ENCODE measurements around the gene ANO4. TPM values are rescaled to one million over a fixed set of nuclear protein-coding genes. Genes with fewer than 3 reads are reported as not detected.
"Not testable (repeated sequence)": the region's sequence is repeated elsewhere in the genome, so short reads cannot be mapped to it uniquely, and the experiment has no call there.

ANO4 gene
- total RNA-seq, 1 donor from 2014 or later = not detected

GRCh38 chr12:100927826-100928225 is 133.2 kb downstream of the ANO4 start:
- Mint-ChIP-seq H3K36me3 (ENCODE audit: low read depth) (no peaks in the 10 kb centered on the region), H3K27ac (no peak overlapping the region), H3K4me1 (no peaks in the 10 kb centered on the region), H3K27me3 (no peaks in the 10 kb centered on the region), H3K9me3 (peaks cover 3% of the 10 kb centered on the region), H3K4me3 (no peak overlapping the region)
- ATAC-seq (ENCODE audit: low read depth) (no peak), DNase-seq (no peak)
- intact Hi-C loops (cut with micrococcal nuclease) = no loop called here
- ChIA-PET CTCF (no interaction called here), POLR2A (no interaction called here)
- TF ChIP-seq CTCF (IDR thresholded peaks at IDR 0.05) = no peak

DNA sequence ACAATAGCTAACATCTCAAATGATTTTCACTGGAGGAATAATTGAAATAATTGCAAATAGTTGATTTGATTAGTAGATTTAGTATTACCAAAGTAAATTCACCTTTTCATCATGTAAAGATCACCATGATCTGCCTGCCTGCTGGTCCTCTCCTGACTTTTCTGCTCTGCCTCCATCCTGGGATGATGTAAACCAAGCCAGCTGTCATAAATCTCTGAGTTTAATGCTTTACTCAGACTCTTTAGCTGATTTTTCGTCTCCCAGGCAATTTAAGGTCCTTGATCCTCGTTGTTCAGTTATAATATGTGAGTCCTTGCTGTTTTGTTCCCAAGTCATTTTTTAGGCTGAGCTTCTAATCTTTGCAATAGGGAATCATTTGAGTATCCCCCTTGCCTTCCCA is 138.0 kb downstream of the ANO4 start:
- Mint-ChIP-seq H3K27ac (no peak overlapping the region), H3K36me3 (ENCODE audit: low read depth) (no peaks in the 10 kb centered on the region), H3K4me3 (no peak overlapping the region), H3K4me1 (no peaks in the 10 kb centered on the region), H3K9me3 (peaks cover 5% of the 10 kb centered on the region), H3K27me3 (no peaks in the 10 kb centered on the region)
- DNase-seq (no peak), ATAC-seq (ENCODE audit: low read depth) (no peak)
- ChIA-PET POLR2A (no interaction called here), CTCF (no interaction called here)
- TF ChIP-seq CTCF (IDR thresholded peaks at IDR 0.05) = no peak
- intact Hi-C loops (cut with micrococcal nuclease) = no loop called here

DNA sequence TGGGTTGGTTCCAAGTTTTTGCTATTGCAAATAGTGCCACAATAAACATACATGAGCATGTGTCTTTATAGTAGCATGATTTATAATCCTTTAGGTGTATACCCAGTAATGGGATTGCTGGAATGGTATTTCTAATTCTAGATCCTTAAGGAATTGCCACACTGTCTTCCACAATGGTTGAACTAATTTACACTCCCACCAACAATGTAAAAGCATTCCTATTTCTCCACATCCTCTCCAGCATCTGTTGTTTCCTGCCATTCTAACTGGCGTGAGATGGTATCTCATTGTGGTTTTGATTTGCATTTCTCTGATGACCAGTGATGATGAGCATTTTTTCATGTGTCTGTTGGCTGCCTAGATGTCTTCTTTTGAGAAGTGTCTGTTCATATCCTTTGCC is 139.0 kb downstream of the ANO4 start:
- H3K4me1 Mint-ChIP-seq; ATAC-seq (ENCODE audit: low read depth); DNase-seq; POLR2A ChIA-PET; H3K27ac Mint-ChIP-seq; H3K4me3 Mint-ChIP-seq; CTCF ChIA-PET; H3K9me3 Mint-ChIP-seq; intact Hi-C loops (cut with micrococcal nuclease); H3K27me3 Mint-ChIP-seq; H3K36me3 Mint-ChIP-seq (ENCODE audit: low read depth): not testable (repeated sequence)

DNA sequence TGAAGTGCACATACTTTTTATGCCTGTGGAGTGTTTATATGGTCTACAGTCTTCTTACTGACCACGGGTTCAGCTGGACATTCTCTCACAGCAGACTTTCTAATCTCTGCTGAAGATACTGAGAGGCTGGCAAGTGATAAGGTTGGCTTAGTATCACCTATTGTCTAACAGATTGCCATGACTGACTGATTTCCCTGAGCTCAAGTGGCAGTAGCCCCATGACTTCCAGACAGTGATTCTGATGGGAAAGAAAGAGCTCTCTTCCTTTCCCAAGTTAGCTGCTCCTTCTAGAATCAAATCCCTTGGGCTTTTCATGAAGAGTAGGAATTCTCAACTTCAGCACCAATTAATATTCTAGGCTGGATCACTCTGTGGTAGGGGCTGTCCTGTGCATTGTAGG is 141.4 kb downstream of the ANO4 start:
- H3K9me3 Mint-ChIP-seq = peaks cover 5% of the 10 kb centered on the region
- ChIA-PET POLR2A (no interaction called here), CTCF (no interaction called here)
- intact Hi-C loops (cut with micrococcal nuclease) = no loop called here
- H3K27me3 Mint-ChIP-seq = no peaks in the 10 kb centered on the region
- no peaks in the 10 kb centered on the region for H3K36me3 Mint-ChIP-seq (ENCODE audit: low read depth)
- no peak for TF ChIP-seq CTCF (IDR thresholded peaks at IDR 0.05)
- H3K4me3 Mint-ChIP-seq = no peak overlapping the region
- DNase-seq (no peak), ATAC-seq (ENCODE audit: low read depth) (no peak)
- no peaks in the 10 kb centered on the region for H3K4me1 Mint-ChIP-seq
- H3K27ac Mint-ChIP-seq = no peak overlapping the region

DNA sequence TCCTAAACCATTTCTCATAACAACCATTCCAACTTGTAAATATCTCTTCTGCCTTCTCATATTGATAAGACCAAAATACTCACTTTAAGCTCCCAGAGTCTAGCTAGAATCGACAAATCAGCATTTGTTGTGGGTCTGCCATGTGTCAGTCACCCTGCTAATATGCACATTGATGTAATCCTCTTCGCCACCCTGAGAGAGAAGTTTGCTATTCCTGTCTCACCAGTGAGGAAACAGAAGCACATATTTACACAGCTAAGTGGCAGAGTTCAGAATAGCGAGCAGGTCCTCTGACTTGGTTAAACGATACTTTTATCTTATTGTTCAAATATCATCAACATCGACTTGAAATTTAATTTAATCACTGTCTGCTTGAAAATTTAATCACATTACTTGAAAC is 142.1 kb downstream of the ANO4 start:
- intact Hi-C loops (cut with micrococcal nuclease) = no loop called here
- H3K36me3 Mint-ChIP-seq (ENCODE audit: low read depth) = no peaks in the 10 kb centered on the region
- TF ChIP-seq CTCF (IDR thresholded peaks at IDR 0.05) = no peak
- no peak overlapping the region for H3K27ac Mint-ChIP-seq
- POLR2A ChIA-PET = interaction anchor here (0.5 kb wide), 1 partner anchor 39 kb away, joined by 3 read pairs; no protein-coding TSS in a partner anchor
- ATAC-seq (ENCODE audit: low read depth) (no peak), DNase-seq (no peak)
- H3K27me3 Mint-ChIP-seq = no peaks in the 10 kb centered on the region
- no peak overlapping the region for H3K4me3 Mint-ChIP-seq
- no peaks in the 10 kb centered on the region for H3K4me1 Mint-ChIP-seq
- H3K9me3 Mint-ChIP-seq = peaks cover 5% of the 10 kb centered on the region
- CTCF ChIA-PET = no interaction called here

GRCh38 chr12:100940503-100940902 is 145.9 kb downstream of the ANO4 start:
- H3K4me3 Mint-ChIP-seq = no peak overlapping the region
- no peak for TF ChIP-seq CTCF (IDR thresholded peaks at IDR 0.05)
- H3K9me3 Mint-ChIP-seq = no peaks in the 10 kb centered on the region
- ChIA-PET POLR2A (no interaction called here), CTCF (no interaction called here)
- no peak overlapping the region for H3K27ac Mint-ChIP-seq
- H3K4me1 Mint-ChIP-seq = no peaks in the 10 kb centered on the region
- no peak for DNase-seq
- no peaks in the 10 kb centered on the region for H3K27me3 Mint-ChIP-seq
- intact Hi-C loops (cut with micrococcal nuclease) = no loop called here
- no peaks in the 10 kb centered on the region for H3K36me3 Mint-ChIP-seq (ENCODE audit: low read depth)
- no peak for ATAC-seq (ENCODE audit: low read depth)

All from activated B cell treated with CpG ODN at 0.5 μM for 24 hours (primary cell).